RWPE1 (cell line): ENCODE data around the gene SCAMP4.
A peak's percentile ranks its signal among the peaks of the same experiment; 100 is the strongest.
"Not testable (repeated sequence)": the region's sequence is repeated elsewhere in the genome, so short reads cannot be mapped to it uniquely, and the experiment has no call there.

ENCODE experiments used
- CTCF ChIA-PET: fragments of 350-600 bp; sonication (Branson Sonifier 250); formaldehyde crosslinking; extraction: SDS; loops from one replicate; lab custom pipeline; 2021; lab: Yijun Ruan, JAX
- POLR2A ChIA-PET: fragments of 400-600 bp; formaldehyde crosslinking; extraction: SDS; loops from one replicate; lab custom pipeline; 2020; ENCODE audit warnings: antibody characterized with exemption; ENCODE audit not compliant: low non-redundant PET; lab: Yijun Ruan, JAX
- DNase-seq: peaks from one replicate; pipeline ENCODE4 v3.0.0; 2012; ENCODE audit warnings: low spot score
- H3K27ac ChIP-seq: fragments of 450-650 bp; 2 replicates; pipeline ENCODE4 v1.5.1; 2017
- TF ChIP-seq, protein P1 (sequence below): fragments of 450-650 bp; conservative IDR thresholded peaks from 2 replicates; pipeline ENCODE4 v1.5.1; 2017; ENCODE audit warnings: low read depth, mild to moderate bottlenecking

The SCAMP4 gene

DNA sequence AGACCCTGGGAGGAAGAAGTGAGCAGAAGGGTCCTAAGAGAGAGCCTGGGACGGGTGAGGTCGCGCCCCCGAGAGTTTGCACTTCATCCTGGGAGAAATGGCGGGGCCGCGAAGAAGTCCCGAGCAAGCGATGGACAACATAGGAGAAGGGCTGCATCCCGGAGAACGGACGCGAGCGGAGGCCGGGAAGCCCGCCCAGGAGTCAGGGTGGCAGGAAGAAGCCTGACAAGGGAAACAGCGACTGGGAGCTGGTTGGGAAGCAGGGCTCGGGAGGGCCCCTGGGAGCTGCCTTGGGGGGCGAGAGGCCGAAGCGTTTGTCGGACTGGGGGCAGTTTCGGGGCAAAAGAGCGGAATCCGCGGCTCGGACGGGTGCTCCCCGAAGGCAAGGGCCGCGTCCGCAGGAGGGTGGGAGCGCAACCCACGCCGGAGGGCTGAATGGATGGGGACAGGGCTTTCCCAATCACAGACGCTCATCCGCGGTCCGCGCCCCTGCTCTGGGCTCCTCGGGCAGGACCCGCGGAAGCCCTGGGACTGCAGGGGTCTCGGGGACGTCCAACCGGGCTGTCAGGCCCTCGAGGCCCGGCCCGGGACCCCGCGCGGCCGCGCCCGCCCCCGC, 20.4 kb upstream of the SCAMP4 start:
- CTCF ChIA-PET = interaction anchor here (0.6 to 1.7 kb wide), 3 partner anchors 20 to 1115 kb away, joined by 3 to 5 read pairs (median 5); no protein-coding TSS in a partner anchor
- peak overlapping the region; percentile 82 for H3K27ac ChIP-seq
- POLR2A ChIA-PET = interaction anchor here (0.5 to 1.0 kb wide), 3 partner anchors 9 to 683 kb away, joined by 3 to 4 read pairs (median 3); partner anchors contain the start of genes ADAT3 and SCAMP4
- TF ChIP-seq, protein P1, sequence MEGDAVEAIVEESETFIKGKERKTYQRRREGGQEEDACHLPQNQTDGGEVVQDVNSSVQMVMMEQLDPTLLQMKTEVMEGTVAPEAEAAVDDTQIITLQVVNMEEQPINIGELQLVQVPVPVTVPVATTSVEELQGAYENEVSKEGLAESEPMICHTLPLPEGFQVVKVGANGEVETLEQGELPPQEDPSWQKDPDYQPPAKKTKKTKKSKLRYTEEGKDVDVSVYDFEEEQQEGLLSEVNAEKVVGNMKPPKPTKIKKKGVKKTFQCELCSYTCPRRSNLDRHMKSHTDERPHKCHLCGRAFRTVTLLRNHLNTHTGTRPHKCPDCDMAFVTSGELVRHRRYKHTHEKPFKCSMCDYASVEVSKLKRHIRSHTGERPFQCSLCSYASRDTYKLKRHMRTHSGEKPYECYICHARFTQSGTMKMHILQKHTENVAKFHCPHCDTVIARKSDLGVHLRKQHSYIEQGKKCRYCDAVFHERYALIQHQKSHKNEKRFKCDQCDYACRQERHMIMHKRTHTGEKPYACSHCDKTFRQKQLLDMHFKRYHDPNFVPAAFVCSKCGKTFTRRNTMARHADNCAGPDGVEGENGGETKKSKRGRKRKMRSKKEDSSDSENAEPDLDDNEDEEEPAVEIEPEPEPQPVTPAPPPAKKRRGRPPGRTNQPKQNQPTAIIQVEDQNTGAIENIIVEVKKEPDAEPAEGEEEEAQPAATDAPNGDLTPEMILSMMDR = no peak
- no peak for DNase-seq

DNA sequence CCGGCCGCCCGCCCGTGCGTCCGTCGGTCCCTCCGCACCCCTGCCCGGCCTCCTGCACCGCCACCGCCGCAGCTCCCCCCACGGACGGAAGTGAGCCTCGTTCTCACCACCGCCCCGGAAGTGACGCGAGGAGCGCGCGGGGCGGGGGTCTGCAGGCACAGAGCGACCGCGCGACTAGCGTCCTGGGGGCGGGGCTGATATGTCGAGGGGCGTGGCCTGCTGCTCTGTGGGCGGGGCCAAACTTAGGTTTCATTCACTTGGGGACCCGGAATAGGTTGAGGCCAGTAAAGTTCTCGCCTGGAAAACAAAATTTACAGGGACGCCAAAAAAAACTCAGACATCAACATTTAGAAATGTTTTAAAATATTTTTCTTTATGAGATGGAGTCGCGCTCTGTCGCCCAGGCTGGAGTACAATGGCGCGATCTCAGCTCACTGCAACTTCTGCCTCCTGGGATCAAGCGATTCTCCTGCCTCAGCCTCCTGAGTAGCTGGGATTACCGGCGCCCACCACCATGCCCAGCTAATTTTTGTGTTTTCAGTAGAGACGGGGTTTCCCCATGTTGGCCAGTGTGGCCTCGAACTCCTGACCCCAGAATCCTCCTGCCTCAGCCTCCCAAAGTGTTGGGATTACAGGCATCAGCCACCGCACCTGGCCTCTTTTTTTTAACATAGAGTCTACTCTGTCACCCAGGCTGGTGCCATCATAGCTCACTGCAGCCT, 19.6 kb upstream of the SCAMP4 start, which contains the start of gene ABHD17A:
TSS of gene ABHD17A (minus strand) at position 99 of the 722 bp plus-strand sequence. CDS start 3,930 bp downstream, outside the sequence.
- peak within 1 kb of the TSS; percentile 82 for H3K27ac ChIP-seq
- CTCF ChIA-PET = interaction anchor here (0.6 to 0.7 kb wide), 2 partner anchors 192 to 1116 kb away, joined by 3 to 5 read pairs; no protein-coding TSS in a partner anchor
- peak; percentile 89 for DNase-seq
- POLR2A ChIA-PET = interaction anchor here (0.5 to 1.0 kb wide), 3 partner anchors 9 to 682 kb away, joined by 3 to 4 read pairs (median 3); partner anchors contain the start of genes ADAT3 and SCAMP4

DNA sequence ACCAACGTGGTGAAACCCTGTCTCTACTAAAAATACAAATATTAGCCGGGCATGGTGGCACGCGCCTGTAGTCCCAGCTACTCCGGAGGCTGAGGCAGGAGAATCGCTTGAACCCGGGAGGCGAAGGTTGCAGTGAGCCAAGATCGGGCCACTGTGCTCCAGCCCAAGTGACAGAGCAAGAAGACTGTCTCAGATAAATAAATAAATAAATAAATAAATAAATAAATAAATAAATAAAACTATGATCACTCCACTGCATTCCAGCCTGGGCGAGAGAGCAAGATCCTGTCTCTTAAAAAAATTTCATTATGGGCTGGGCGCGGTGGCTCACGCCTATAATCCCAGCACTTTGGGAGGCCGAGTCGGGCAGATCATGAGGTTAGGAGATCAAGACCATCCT, 18.8 kb upstream of the SCAMP4 start:
- H3K27ac ChIP-seq = peak overlapping the region; percentile 82
- DNase-seq, POLR2A ChIA-PET: not testable (repeated sequence)
- CTCF ChIA-PET = interaction anchor here (0.7 kb wide), 1 partner anchor 217 kb away, joined by 4 read pairs; no protein-coding TSS in a partner anchor

DNA sequence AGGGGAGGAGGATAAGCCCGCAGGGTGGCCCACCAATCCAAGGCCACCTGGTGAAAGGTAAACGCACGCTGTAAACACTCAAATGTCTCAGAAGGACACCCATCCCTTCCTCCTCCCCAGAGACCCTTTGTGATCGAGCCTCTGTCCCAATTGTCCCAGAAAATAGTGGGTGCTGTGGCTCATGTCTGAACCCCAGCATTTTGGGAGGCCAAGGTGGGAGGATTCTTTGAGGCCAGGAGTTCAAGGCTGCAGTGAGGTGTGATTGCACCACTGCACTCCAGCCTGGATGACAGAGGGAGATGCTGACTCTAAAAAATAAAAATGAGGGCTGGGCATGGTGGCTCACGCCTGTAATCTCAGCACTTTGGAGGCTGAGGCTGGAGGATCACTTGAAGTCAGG, 16.8 kb upstream of the SCAMP4 start:
- H3K27ac ChIP-seq = peak overlapping the region; percentile 82
- TF ChIP-seq, protein P1 = no peak
- ChIA-PET CTCF (interaction anchor here (0.5 kb wide), 1 partner anchor 40 kb away, joined by 3 read pairs; no protein-coding TSS in a partner anchor), POLR2A (no interaction called here)
- no peak for DNase-seq

DNA sequence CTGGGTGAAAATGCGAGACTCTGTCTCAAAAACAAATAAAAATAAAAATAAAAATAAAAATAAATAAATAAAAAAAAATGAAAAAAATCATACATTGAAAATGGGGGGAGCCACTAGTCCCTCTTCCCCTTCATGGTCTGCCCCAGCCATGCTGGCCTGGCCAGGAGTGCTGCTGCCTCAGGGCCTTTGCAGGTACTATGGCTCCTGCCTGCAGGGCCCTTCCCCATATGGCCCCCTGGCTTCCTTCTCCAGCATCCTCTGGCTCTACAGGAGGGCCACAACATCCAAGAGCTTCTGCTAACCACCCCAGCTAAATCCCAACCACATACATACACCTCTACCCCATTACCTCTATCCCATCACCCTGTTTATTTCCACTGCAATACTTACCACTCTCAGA, 15.3 kb upstream of the SCAMP4 start:
- no peak for DNase-seq
- ChIA-PET POLR2A (no interaction called here), CTCF (interaction anchor here (0.5 to 0.9 kb wide), 3 partner anchors 25 to 204 kb away, joined by 3 to 4 read pairs (median 3); no protein-coding TSS in a partner anchor)
- TF ChIP-seq, protein P1 = no peak
- peak overlapping the region; percentile 22 for H3K27ac ChIP-seq

DNA sequence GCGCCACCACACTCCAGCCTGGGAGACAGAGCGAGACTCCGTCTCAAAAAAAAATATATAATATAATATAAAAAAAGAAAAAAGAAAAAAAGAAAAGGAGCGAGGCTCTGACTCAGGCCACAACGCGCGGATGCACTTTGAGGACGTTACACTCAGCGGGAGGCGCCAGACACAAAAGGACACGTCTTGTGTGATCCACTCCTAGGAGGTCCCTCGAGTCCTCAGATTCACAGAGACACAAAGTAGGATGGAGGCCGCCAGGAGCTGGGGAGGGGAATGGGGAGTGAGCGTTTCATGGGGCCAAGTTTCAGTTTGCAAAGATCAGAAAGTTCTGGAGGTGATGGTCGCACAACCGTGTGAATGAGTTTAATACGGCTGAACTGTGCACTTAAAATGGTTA, 11.4 kb upstream of the SCAMP4 start:
- ChIA-PET POLR2A (no interaction called here), CTCF (no interaction called here)
- TF ChIP-seq, protein P1 = no peak
- no peak for DNase-seq
- H3K27ac ChIP-seq = no peak overlapping the region

DNA sequence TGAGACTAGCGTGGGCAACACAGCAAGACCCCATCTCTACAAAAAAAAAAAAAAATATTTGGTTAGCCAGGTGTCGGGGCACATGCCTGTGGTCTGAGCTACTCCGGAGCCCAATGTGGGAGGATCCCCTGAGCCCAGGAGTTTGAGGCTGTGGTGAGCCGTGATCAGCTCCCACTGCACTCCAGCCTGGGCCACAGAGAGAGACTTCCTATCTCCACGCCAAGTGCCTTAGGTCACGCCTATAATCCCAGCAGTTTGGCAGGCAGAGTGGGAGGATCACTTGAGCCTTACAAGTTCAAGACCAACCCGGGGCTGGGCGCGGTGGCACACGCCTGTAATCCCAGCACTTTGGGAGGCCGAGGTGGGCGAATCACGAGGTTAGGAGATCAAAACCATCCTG, 8.7 kb upstream of the SCAMP4 start:
- TF ChIP-seq, protein P1 = no peak
- ChIA-PET CTCF (interaction anchor here (0.6 kb wide), 2 partner anchors 27 to 34 kb away, joined by 3 read pairs; no protein-coding TSS in a partner anchor), POLR2A (no interaction called here)
- no peak overlapping the region for H3K27ac ChIP-seq
- DNase-seq = no peak
